Transverse colon (tissue), 4 donors: ENCODE measurements around the gene KLHDC3. TPM values are rescaled to one million over a fixed set of nuclear protein-coding genes. Genes with fewer than 3 reads are reported as not detected.
"Not testable (repeated sequence)": the region's sequence is repeated elsewhere in the genome, so short reads cannot be mapped to it uniquely, and the experiment has no call there.

Source experiments
- DNase-seq: peaks from one replicate; pipeline ENCODE4 v3.0.0-alpha.2; 2019
- H3K27ac ChIP-seq, 4 donors: fragments of 200-600 bp; sonication (generic); 2 replicates each; pipeline ENCODE4 v1.5.1; 2016 to 2018; ENCODE audit warnings: inconsistent platforms in 4 of 4
- H3K27me3 ChIP-seq: fragments of 200-600 bp; sonication (generic); 2 replicates; pipeline ENCODE4 v1.5.1; 2017; ENCODE audit warnings: inconsistent platforms
- H3K36me3 ChIP-seq, 4 donors: fragments of 200-600 bp; sonication (generic); 2 replicates each; pipeline ENCODE4 v1.5.1; 2017 to 2019; ENCODE audit warnings: inconsistent platforms in 4 of 4
- H3K4me1 ChIP-seq, 4 donors: fragments of 200-600 bp; sonication (generic); 2 replicates each; pipeline ENCODE4 v1.5.1; 2017 to 2020; ENCODE audit warnings: inconsistent platforms in 4 of 4
- H3K4me3 ChIP-seq, 4 donors: fragments of 200-600 bp; sonication (generic); 1 replicate in 1 of 4; 2 replicates in 3 of 4; pipeline versions ENCODE4 v1.5.1 to v1.6.1; 2017 to 2019; ENCODE audit warnings: inconsistent platforms in 4 of 4
- H3K9me3 ChIP-seq, 2 donors: fragments of 200-600 bp; sonication (generic); 2 replicates each; pipeline ENCODE4 v1.5.1; 2017 to 2019; ENCODE audit warnings: inconsistent platforms in 2 of 2
- EP300 ChIP-seq: sonication (generic); formaldehyde crosslinking; IDR thresholded peaks from one replicate; pipeline ENCODE4 v1.6.1; 2017; ENCODE audit warnings: antibody characterized with exemption, low read depth
- POLR2A ChIP-seq: fragments of 450-650 bp; IDR thresholded peaks from one replicate; pipeline ENCODE4 v1.6.1; 2016; ENCODE audit warnings: antibody characterized with exemption, mild to moderate bottlenecking, moderate library complexity
- POLR2AphosphoS5 ChIP-seq, 3 donors: sonication (generic); formaldehyde crosslinking; IDR thresholded peaks; one replicate each; pipeline ENCODE4 v1.6.1; 2016; ENCODE audit warnings: antibody characterized with exemption in 3 of 3
- WGBS, 2 donors: methylation state at CpG; one replicate each; pipeline ENCODE4 v1.1.5; 2018; ENCODE audit warnings: low coverage in 1 of 2; 5-methylcytosine and 5-hydroxymethylcytosine counted together
- in situ Hi-C, 4 donors: fragments of 200-750 bp; cut with MboI; loops; one replicate each; pipeline versions ENCODE4 v1.15.0 to v1.15.1; 2017; ENCODE audit warnings: low sequenced_read_pairs in 3 of 4, low pct_ligation_motif_present in 1 of 4, low pct_unique_long_range_greater_than_20kb in 1 of 4
- intact Hi-C: fragments of 100-400 bp; cut with DNase I; formaldehyde crosslinking; loops from one replicate; pipeline ENCODE4 v1.15.1; 2023; ENCODE audit warnings: low total_unique reads
- total RNA-seq, 4 donors: library from RNA; depleted of rRNA; stranded (reverse); fragments of >200 nt; gene quantifications; one replicate each; pipeline ENCODE4 v1.1.0, GENCODE V29; 2016
- TF ChIP-seq, protein P1 (sequence below), 5 experiments: fragments of 200-600 bp in 3 of 5; fragments of 450-650 bp in 2 of 5; sonication (generic) in 3 of 5; IDR thresholded peaks; 1 replicate in 2 of 5; 2 replicates in 3 of 5; pipeline ENCODE4 v1.5.1; 2016 to 2017; ENCODE audit warnings: antibody characterized with exemption in 5 of 5, inconsistent platforms in 3 of 5, mild to moderate bottlenecking in 2 of 5, moderate library complexity in 1 of 5

The KLHDC3 gene
- total RNA-seq, 4 donors from 2014 or later: 54.6 to 67.3 (median 63.2) TPM

- intact Hi-C loops: no loop called here
- Histone ChIP-seq H3K4me1 (no peaks in the 10 kb centered on the region), H3K27me3 (no peaks in the 10 kb centered on the region), H3K4me3 (no peak overlapping the region), H3K36me3 (peaks cover 0 to 13% (median 0%) of the 10 kb centered on the region in 4 donors), H3K9me3 (no peaks in the 10 kb centered on the region), H3K27ac (no peak overlapping the region)
- in situ Hi-C loops: no loop called here
- no peak for DNase-seq
- 87 to 100% methylated on average over 2 to 9 of the region's 9 CpGs for WGBS, 2 donors
- TF ChIP-seq POLR2A (no peak), EP300 (no peak), POLR2AphosphoS5 (IDR thresholded peaks at IDR 0.05) (no peak)
- TF ChIP-seq, protein P1, sequence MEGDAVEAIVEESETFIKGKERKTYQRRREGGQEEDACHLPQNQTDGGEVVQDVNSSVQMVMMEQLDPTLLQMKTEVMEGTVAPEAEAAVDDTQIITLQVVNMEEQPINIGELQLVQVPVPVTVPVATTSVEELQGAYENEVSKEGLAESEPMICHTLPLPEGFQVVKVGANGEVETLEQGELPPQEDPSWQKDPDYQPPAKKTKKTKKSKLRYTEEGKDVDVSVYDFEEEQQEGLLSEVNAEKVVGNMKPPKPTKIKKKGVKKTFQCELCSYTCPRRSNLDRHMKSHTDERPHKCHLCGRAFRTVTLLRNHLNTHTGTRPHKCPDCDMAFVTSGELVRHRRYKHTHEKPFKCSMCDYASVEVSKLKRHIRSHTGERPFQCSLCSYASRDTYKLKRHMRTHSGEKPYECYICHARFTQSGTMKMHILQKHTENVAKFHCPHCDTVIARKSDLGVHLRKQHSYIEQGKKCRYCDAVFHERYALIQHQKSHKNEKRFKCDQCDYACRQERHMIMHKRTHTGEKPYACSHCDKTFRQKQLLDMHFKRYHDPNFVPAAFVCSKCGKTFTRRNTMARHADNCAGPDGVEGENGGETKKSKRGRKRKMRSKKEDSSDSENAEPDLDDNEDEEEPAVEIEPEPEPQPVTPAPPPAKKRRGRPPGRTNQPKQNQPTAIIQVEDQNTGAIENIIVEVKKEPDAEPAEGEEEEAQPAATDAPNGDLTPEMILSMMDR (IDR thresholded peaks at IDR 0.05): no peak
These were observed 23.7 kb downstream of the KLHDC3 start for GRCh38 chr6:43037706-43038105.

DNA sequence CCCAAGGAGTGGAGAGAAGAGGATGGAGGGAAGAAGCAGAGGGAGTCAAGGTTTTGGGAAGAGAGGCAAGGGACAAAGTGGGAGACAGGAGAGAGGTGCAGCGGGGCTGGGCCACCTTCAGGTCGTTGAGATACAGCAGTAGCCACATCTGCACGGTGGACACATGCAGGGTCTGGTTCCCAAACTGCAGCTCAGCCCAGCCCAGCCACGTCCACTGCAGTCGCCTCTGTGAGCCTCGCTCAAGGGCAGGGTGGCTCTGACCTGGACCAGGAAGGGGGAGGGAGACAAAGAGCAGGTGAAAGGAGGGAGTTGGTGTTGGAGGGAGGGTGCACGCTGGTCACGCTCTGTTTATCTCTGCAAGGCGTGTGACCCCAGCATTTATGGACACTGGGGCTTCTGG, 24.7 kb downstream of the KLHDC3 start:
- Histone ChIP-seq H3K36me3 (peaks cover 0 to 13% (median 4%) of the 10 kb centered on the region in 4 donors), H3K27ac (no peak overlapping the region), H3K4me1 (no peaks in the 10 kb centered on the region), H3K4me3 (no peak overlapping the region), H3K27me3 (no peaks in the 10 kb centered on the region), H3K9me3 (no peaks in the 10 kb centered on the region)
- TF ChIP-seq EP300: no peak
- TF ChIP-seq, protein P1 (IDR thresholded peaks at IDR 0.05): no peak
- no peak for TF ChIP-seq POLR2AphosphoS5 (IDR thresholded peaks at IDR 0.05)
- no peak for TF ChIP-seq POLR2A
- no peak for DNase-seq
- in situ Hi-C loops: no loop called here
- 79 to 94% methylated on average over 6 to 9 of the region's 9 CpGs for WGBS, 2 donors
- intact Hi-C loops: no loop called here

- H3K36me3 ChIP-seq: peaks cover 0 to 13% (median 4%) of the 10 kb centered on the region in 4 donors
- in situ Hi-C loops: no loop called here
These were observed 26.7 kb downstream of the KLHDC3 start for GRCh38 chr6:43040542-43041257.

DNA sequence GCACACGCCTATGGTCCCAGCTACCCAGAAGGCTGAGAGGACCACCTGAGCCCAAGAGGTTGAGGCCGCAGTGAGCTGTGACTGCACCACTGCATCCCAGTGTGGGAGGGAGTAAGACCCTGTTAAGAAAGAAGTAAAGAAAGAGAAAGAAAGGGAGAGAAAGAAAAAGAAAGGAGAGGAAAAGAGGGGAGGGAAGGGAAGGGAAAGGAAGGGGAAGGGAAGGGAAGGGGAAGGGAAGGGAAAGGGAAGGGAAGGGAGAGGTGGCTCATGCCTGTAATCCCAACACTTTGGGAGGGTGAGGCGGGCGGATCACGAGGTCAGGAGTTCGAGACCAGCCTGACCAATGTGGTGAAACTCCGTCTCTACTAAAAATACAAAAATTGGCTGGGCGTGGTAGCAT, 27.4 kb downstream of the KLHDC3 start:
- H3K36me3 ChIP-seq: peaks cover 0 to 13% (median 4%) of the 10 kb centered on the region in 4 donors
- H3K27ac ChIP-seq, H3K27me3 ChIP-seq, in situ Hi-C loops, intact Hi-C loops, H3K4me3 ChIP-seq, DNase-seq, H3K4me1 ChIP-seq, H3K9me3 ChIP-seq: not testable (repeated sequence)
- 95 to 96% methylated on average over 7 to 8 of the region's 8 CpGs for WGBS, 2 donors

More at GRCh38 chr6:43040542-43041257, 26.7 kb downstream of the KLHDC3 start:
- WGBS, 2 donors: 97 to 100% methylated on average over 1 to 18 of the region's 18 CpGs
- Histone ChIP-seq H3K9me3 (no peaks in the 10 kb centered on the region), H3K4me1 (no peaks in the 10 kb centered on the region), H3K4me3 (no peak overlapping the region), H3K27me3 (no peaks in the 10 kb centered on the region), H3K27ac (no peak overlapping the region)
- TF ChIP-seq POLR2A: no peak
- no peak for TF ChIP-seq EP300
- TF ChIP-seq POLR2AphosphoS5 (IDR thresholded peaks at IDR 0.05): no peak
- TF ChIP-seq, protein P1 (IDR thresholded peaks at IDR 0.05): no peak
- no peak for DNase-seq
- intact Hi-C loops: no loop called here

DNA sequence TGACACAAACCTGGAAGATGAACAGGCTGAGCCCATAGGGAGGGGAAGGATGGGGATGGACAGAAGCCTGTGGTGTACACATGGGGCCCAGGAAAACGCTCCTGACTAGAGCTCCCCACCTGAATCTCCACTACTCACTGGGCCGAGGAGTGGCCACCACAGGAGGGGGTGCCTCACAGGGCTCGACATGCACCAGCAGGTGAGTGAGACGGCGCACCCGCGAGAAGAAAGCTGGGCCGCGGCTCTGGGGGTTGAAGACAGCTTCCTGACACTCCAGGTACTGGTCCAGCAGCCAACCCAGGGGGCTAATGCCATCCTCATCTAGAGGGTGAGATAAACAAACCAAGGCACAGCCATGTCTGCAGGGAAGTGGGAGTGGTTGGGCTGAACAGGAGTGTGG, 29.3 kb downstream of the KLHDC3 start:
- 95% methylated on average over 9 of the region's 9 CpGs; no CpG with 5 or more reads in 1 of the 2 donors for WGBS, 2 donors
- Histone ChIP-seq H3K4me3 (no peak overlapping the region), H3K27ac (no peak overlapping the region), H3K4me1 (no peaks in the 10 kb centered on the region), H3K27me3 (no peaks in the 10 kb centered on the region), H3K36me3 (peaks cover 0 to 17% (median 2%) of the 10 kb centered on the region in 4 donors), H3K9me3 (no peaks in the 10 kb centered on the region)
- no peak for DNase-seq
- intact Hi-C loops: no loop called here
- in situ Hi-C loops: no loop called here
- no peak for TF ChIP-seq POLR2AphosphoS5 (IDR thresholded peaks at IDR 0.05)
- TF ChIP-seq, protein P1 (IDR thresholded peaks at IDR 0.05): no peak
- no peak for TF ChIP-seq POLR2A
- TF ChIP-seq EP300: no peak
